Right hindlimb (tissue), 1 donor: ENCODE results near the gene CIDEA.
"Not testable (repeated sequence)": the region's sequence is repeated elsewhere in the genome, so short reads cannot be mapped to it uniquely, and the experiment has no call there.

Experiments used
- DNase-seq: peaks from one replicate; pipeline ENCODE4 v3.0.0-alpha.2; 2018

The CIDEA gene, protein sequence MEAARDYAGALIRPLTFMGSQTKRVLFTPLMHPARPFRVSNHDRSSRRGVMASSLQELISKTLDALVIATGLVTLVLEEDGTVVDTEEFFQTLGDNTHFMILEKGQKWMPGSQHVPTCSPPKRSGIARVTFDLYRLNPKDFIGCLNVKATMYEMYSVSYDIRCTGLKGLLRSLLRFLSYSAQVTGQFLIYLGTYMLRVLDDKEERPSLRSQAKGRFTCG

DNA sequence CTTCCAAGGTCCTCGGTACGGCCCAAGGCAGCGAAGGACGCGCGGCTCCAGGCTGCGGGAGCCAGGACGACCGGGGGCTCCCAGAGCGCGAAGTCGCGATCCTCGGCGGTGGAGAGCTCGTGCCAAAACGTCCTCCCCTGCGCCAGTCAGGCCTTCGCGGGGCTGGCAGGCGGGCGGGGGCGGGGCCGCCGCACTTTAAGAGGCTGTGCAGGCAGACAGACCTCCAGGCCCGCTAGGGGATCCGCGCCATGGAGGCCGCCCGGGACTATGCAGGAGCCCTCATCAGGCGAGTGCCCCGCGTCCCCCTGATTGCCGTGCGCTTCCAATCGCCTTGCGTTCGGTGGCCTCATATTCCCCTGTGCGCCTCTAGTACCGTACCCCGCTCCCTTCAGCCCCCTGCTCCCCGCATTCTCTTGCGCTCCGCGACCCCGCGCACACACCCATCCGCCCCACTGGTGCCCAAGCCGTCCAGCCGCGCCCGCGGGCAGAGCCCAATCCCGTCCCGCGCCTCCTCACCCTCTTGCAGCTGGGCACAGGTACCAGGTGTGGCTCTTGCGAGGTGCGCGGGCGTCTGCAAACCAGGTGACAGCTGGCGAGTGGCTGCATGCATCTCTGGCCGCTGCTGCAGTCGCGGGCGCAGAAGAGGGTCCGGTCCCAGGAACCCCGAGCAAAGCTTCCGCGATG lies at the start of gene CIDEA:
Gene CIDEA, plus strand, starts transcription at position 226 of the 684 bp plus-strand sequence. Its CDS starts 23 bp downstream, at position 249.
- peak; percentile 48 for DNase-seq

DNA sequence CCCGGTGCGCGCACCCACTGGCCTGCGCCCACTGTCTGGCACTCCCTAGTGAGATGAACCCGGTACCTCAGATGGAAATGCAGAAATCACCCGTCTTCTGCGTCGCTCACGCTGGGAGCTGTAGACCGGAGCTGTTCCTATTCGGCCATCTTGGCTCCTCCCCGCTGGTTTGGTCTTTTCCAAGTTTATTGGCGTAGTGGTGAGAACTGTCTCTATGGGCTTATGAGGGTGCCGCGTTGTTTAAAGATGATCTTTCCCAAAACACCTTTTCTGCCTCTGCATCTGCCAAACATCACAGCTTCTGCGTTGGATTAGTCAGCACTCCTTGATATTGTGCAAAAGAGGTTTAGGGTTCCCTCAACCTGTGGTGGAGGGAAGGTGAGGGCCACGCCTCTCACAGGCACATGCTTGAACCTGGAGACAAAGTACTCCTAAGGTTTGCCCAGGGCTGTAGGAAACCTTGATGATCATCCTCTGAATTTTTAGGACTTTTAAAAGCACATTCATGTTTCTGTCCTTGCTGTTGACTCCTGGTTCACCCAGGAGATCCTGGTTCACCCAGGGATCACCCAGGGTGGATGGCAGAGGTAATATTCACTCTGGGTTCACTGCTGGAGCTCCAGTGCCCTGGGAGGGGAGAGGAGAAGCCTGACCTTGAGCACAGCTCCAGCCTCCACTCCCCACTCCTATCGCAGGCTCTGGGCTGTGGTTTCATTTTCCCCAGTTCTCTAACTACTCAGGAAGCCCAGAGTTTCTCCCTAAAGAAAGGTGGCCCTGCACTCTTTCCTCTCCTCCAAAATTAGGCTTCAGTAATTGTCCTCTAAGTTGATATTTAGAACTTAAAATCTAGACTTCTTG lies 45.6 kb upstream of the CIDEA start:
- not testable (repeated sequence) for DNase-seq

DNA sequence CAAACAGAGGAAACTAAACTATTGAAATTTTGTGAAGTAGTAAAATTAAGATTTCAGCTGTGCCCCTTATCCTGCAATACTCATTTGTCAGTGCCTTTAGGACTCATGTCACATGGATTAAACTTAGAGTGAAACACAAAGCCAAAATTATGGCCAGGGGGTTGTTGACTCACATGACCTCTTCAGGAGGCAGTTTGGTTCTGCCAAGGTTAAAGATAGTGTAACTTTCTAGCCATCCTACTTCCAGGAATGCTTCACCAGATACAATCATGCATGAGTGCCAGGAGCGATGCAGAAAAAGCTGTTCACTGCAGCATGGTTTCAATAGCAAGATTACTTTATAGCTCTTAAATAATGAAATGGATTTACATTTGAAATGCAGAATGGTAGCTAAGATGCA lies 41.9 kb upstream of the CIDEA start:
- not testable (repeated sequence) for DNase-seq

DNA sequence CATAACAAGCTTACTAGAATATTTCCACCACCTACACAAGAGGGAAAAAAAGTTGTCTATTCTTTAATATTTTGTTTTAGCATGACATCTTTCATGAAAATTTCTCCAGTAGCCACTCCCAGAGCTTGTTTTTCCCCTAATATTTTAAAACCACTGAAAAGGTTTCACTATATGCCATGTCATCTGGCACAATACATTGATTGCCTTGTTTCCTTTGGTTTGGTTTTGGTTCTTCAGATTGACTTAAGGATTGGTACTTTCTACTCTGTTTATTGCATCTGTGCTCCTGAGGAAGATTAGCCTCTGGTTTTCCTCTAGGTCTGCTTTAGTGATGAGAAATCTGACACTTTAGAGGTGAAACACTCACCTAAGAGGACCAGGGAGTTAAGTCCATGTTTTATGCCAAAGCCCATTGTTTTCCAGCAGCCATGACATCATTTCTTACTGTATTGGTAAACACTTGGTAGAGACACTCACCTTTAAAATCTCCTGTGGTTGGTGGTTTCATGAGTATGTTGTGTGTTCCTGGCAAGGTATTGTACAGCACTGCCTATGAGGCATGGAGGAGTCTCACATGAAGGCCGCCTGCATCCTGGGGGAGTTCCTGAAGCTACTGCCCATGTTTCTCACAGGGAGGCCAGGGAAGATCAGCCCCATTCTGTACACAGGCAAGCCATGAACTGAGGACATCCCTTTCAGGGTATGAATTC lies 39.7 kb upstream of the CIDEA start:
- DNase-seq = not testable (repeated sequence)

DNA sequence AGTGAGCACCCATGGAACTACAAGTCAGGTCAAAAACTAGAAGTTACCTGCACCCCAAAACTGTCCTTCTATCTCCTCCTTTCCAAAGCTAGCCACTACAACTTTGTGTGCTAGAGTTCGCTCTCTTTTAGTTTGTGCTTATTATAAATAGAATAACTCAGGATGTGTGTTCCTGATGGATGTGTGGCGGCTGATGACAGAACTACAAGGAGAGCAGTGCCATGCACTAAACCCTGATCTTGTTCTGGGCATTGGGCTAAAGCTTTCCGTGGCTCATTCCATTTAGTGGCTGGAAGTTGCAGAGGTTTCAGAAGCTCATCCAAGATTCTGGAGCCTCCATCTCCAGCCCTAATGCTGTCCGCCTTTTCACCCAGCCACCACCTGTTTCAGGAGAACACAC lies 37.7 kb upstream of the CIDEA start:
- not testable (repeated sequence) for DNase-seq

DNA sequence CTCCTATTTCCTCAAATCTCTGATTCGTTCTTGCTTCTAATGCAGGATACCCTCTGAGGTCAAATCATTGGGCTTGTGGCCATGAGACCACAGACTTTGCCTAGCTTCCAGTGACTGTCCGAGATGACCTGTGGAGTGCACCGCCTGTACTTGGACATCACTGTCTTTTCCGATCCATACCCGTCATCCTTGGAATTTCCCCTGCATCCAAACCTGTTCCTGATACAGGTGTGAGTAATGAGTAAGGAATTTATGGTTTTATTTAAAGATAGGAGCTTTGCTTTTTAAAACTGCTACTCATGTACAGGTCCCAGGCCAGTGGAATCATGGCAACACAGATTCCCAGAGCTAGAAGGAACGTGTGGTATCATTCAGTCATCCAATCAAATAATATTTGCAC lies 35.6 kb upstream of the CIDEA start:
- not testable (repeated sequence) for DNase-seq

DNA sequence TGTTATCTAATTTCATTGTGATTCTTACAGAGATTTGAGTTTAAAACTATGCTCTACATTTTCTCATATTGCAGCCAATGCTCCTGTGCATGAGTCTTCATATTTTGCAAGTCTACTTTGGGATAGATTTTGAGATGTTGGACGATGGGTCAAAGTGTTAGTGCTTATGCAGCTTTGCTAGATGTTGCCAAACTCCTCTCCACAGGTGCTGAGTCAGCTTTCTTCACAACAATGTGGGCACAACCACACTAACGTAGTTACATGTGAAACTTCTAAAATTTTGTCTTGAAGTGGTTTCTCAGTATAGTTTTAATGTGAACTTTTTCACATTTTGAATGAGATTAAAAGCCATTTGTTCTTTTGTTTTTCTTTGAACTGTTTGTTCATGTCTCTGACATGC lies 32.1 kb upstream of the CIDEA start:
- DNase-seq = not testable (repeated sequence)

DNA sequence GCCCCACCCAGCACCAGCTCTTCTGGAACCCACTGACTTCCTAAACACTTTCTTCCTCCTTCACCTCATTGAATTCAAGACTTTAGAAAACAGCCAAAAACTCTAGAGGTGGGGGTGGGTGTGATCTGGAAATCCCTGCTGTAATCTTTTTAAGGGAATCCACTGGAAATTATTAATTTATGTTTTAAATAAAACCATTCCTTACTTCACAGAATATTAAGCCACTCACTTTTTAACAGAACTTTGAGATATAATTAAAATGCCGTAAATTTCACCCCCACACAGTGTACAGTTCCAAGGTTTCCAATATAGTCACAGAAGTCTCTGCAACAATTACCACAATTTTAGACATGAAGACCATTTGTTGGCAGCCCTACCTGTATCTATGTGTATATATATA lies 30.8 kb upstream of the CIDEA start:
- not testable (repeated sequence) for DNase-seq

DNA sequence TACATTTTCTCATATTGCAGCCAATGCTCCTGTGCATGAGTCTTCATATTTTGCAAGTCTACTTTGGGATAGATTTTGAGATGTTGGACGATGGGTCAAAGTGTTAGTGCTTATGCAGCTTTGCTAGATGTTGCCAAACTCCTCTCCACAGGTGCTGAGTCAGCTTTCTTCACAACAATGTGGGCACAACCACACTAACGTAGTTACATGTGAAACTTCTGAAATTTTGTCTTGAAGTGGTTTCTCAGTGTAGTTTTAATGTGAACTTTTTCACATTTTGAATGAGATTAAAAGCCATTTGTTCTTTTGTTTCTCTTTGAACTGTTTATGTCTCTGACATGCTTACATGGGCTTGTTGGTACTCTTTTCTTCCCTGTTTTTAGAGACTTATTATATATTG lies 27.4 kb upstream of the CIDEA start:
- not testable (repeated sequence) for DNase-seq

DNA sequence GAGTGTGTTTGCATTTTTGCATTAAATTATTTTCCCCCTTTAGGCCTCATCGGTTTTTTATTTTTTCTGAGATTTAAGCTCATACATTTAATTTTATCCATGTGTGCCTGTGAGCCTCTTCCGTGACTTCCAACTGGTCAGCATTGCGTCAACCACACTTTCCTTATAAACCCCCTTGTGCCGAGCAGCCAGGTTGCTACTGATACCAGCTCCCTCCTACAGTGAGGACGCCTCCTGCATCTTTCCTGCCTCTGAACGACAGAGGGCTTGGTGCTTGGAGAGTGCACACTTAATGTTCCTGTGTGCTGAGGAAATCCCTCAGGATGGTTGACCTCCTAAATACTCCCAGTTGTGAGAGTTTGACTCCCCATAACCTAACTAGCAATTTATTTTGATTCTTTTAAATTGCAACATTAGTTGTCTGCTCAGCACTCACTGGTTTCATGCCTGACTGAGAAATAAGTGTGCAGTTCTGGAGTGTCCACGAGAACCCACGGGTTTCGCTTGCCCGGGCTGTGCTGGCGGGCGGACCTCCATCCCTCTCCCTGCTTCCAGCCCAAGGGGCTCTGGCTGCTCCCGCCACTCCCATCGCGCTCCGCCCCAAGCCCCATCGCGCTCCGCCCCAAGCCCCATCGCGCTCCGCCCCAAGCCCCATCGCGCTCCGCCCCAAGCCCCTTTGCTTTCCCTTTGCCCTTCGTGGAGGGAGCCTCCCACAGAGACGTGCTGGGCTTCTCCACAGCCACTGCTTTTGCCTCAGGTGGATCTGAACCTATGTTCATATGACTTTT lies 26.6 kb upstream of the CIDEA start:
- DNase-seq = not testable (repeated sequence)

DNA sequence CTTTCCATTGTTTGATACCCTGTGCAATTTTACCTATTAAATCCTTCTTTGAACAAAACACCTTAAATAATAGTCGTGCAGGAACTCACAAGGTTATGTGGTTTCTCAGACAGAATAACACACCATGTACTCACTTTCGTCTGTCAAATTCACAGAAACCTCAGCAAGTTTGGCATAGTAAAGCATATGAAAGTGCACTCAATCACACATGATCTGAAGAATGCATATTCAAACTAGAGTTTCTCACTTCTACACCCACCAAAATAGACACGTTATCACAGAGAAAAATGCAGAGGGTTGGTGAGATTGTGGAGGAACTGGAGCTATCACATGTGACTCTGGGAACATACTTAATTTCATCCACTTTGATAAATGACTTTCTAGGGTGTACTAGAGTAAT lies 25.9 kb upstream of the CIDEA start:
- not testable (repeated sequence) for DNase-seq

DNA sequence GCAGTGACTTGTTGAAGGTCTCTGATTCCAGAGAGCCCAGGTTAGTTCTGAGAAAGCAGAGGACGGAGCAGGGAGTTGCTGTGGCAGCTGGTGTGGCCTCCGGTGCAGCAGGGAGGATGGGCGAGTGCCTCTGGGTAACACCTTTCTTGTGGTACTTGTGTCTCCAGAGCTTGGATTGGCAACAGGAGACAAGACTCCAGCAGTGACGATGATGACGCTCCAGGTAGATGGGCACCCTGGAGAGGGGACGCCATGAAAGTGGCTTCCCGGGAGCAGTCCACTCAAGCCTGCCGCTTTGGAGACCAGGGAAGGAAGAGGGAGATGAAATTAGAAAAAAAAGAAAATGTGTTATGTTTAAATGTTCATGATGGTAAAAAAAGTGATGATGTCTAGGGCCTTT lies 23.6 kb upstream of the CIDEA start:
- DNase-seq = not testable (repeated sequence)

DNA sequence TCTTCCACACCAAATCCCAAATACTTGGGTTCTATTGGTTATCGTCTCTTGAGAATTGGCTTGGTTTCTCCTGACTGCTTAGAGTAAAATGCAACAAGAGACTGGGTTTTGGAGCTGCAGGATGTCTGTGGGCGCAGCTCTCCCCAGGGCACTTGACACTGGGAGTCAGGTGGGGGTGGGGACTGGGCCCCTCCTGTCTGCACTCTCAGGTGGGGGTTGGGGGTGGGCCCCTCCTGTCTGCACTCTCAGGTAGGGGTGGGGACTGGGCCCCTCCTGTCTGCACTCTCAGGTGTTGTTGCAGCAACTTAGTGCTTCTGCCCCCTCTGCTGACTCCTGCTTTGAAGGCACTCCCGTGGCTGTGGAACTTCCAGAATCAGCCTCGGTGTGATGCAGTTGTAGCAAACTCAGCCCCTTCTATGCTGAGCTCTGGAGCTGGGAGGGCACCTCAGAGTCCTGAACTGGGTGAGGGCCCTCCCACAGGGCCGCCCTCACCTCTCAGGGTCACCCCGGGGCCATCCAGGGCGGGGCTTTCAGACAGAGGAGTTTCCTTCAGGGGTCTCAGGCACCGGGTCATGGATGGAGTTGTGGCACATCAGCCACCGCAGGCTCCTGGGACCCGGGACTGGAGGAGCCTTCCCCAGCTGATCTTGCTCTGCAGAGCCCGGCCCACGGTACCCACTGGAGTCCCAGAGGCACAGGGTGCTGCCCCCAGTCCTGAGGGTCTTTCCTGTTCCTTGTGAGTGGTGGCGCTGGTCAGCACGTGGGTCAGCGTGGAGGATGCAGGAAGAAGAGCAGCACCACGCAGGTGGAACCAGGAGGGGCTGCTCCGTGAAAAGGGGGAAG lies 22.9 kb upstream of the CIDEA start:
- DNase-seq = no peak

DNA sequence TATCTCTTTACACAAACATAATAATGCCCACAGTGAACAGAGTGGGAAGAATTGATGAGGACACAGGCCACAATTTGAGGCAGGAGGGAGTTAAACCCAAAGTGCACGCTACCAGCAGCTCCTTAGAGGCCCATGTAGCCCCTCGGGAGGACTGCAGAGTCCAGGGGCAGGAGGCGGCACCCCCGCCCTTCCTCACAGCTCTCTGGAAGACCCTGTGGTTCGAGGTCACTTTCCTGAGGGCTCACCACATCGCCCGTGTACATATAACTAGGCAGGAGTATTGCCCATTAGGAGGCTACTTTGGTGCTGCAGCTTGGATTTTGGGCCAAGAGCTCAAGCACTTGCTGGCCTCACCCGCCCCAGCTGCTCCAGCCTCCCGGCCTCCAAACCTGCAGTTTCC lies 22.2 kb upstream of the CIDEA start:
- no peak for DNase-seq

DNA sequence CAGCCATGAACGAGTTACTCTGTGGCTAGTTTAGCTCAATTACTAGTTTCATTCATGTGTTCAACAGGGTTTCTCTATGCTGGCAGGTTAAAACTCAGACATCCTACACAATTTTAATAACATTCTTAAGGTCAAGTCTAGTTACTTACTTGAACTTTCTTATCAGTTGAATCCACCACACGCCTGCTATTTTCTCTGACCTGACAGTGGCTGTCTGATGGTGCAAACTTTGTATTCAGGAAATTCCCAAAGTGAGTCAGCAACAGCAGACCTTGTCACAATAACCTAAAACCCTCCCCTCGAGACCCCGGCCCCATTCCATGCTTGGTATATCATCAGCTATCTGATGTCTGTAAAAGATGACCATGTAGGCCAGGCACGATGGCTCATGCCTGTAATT lies 20.8 kb upstream of the CIDEA start:
- no peak for DNase-seq

DNA sequence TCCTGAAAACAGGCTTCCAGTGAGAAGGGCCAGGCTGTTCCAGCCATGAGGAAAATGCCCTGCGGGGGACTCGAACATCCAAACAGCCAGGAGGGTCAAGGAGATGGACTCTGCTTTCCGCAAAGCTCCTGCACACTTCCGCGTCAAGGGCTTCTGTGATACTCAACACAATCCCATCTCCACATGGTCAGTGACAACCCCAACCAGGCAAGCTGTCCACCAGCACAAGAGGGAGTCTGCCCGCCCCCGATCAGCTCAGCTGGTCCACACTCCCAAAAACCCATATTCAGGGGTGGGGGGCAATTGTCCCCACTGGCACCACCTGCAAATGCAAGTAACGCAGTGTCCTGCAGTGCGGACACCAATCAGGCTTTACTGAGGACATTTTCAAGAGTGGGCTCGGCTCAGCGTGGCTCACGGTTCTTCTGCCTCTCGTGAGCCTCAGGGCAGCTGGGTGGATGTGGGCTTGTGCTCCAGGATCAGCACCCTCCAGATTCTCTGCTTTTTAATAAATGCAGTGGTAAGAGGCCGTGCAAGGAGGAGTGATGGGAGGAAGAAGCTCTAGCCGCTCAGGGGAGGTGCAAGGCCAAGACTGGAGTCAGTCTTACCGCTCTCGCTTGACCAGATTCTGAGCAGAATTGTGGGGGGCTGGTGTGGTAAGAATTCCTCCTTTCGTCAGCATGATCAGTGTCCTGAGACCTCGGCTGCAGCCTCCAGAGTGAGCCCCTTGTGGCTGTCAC lies 19.5 kb upstream of the CIDEA start:
- DNase-seq = no peak

DNA sequence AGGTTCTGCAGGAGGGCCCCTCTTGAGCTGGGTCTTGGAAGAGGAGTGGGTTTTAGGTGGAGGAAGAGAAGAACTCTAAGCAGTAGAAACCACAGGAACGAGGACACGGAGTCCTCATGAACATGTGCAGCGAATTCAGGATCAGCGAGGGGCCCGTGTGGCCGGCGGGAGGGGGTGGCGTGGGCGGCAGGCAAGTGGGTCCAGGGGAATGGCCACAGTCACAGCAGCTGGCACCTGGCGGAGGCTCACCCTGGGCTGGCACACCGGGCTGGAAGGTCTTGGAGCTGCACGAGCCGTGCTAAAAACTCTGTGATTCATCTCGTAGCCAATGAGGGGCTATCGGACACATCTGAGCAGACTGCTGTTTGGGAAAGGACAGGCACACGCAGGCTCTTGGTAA lies 18.0 kb upstream of the CIDEA start:
- no peak for DNase-seq

DNA sequence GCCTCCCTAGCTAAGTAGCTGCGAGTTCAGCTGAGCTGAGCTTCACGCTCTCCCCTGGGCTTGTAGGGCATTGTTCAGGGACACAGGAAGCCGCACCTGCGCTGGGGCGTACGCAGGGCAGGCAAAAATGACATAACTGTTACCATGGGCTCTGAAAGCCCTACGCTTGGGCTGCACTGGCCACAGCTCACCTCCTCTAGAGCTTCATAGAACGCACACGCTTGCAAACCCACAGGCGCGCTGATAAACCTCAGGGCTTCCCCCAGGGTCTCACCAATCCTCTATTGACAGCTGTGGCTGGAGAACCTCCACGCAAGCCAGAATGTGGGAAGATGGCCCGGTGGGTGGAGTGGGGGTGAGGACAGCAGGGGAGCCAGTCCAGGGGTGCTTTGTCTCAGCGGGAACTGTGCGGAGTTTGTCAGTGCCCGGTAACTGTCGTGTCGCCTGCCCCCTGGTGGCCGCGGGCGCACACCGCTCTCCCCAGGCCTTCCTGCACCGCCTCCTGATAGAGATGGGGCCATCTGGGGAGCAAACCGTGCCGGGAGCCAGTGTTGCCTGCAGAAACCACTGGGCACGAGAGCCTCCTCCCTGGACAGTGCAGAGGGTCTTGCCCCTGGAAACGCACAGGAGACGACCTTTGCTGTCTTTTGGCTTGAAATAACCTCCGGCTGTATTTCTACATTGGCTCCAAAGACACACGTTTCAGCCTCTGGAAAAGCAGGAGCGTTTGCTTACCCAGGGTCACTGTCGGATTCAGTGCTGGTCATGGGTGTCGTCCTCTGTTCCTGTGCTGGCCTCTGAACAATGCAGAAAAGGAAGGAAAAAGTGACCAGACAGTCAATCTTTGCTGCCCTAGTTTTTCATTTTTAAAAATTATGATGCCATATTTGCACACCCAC lies 17.0 kb upstream of the CIDEA start:
- DNase-seq = peak; percentile 80

DNA sequence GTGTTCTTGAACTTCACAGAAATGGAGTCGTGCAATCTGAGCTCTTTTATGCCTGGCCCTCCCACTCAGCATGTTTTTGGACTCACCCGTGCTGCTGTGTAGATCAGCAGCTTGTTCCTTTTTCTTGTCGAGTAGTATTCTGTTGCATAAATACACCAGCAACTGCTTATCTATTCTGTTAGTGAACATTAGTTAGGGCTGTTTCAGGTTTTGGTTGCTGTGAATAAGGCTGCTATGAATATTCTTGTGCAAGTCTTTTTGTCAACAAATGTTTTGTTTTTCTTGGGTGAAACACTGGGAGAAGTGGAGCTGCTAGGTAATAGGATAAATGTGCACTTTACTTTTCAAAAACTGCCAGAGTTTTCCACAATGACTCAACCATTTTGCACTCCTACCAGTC lies 15.3 kb upstream of the CIDEA start:
- DNase-seq = no peak
